GM20000 (cell line): ENCODE data around the gene CLK2.

Experiments used
- DNase-seq: peaks from one replicate; pipeline ENCODE4 v3.0.0; 2012; ENCODE audit warnings: low spot score
- CTCF ChIP-seq: IDR thresholded peaks from 2 replicates; pipeline ENCODE4 v1.5.1; 2012; ENCODE audit warnings: mild to moderate bottlenecking, control low read depth; ENCODE audit errors: extremely low read depth, missing control alignments

Gene CLK2

GRCh38 chr1:155273343-155274245, at the start of gene CLK2:
CLK2 (minus strand) TSS chr1:155273504; CDS start chr1:155270977, 2,527 bp downstream.
- TF ChIP-seq CTCF: no peak
- DNase-seq: peak; percentile 98

- DNase-seq: no peak
Observed at GRCh38 chr1:155322571-155322952, 49.3 kb upstream of the CLK2 start.

GRCh38 chr1:155321639-155322503, 48.6 kb upstream of the CLK2 start:
- TF ChIP-seq CTCF: no peak

More at GRCh38 chr1:155322571-155322952, 49.3 kb upstream of the CLK2 start:
- no peak for TF ChIP-seq CTCF

GRCh38 chr1:155320661-155321617, 47.6 kb upstream of the CLK2 start, which contains the start of gene RUSC1:
RUSC1 (plus strand) TSS chr1:155320894; CDS start chr1:155321774, 880 bp downstream.
- no peak for TF ChIP-seq CTCF
- DNase-seq: peak; percentile 81

More at GRCh38 chr1:155321639-155322503, 48.6 kb upstream of the CLK2 start:
- no peak for DNase-seq

GRCh38 chr1:155320252-155320651, 46.9 kb upstream of the CLK2 start:
- no peak for DNase-seq
- TF ChIP-seq CTCF: no peak

- DNase-seq: no peak
- TF ChIP-seq CTCF: no peak
Observed at GRCh38 chr1:155319536-155319935, 46.2 kb upstream of the CLK2 start.
